Measurements from ENCODE around the gene STRIP1.
"Not testable (repeated sequence)": the region's sequence is repeated elsewhere in the genome, so short reads cannot be mapped to it uniquely, and the experiment has no call there.

Gene STRIP1

DNA sequence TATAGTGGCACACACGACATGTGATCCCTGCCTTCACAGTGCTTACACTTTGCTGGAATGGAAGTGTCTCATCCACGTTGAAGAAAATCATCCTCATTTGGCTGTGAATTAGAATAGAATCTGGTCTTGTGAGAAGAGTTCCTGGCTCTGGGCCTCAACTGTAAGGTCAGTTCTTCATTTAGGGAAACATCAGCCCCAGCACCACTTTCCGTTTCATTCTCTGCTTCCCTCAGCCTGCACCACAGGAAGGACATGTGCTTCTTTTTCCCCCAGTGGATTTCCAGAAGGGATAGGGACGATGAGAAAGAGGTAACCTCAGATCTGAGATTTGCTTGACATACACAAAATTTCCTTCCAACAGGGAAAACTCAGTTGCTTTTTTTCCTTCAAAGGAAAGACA, 39.7 kb downstream of the STRIP1 start:
- Histone ChIP-seq H3F3A (ENCODE audit: low read depth) (no peaks in the 10 kb centered on the region), H3K9ac (ENCODE audit: low read depth, low read length, poor library complexity, severe bottlenecking) (no peak overlapping the region), H2AFZ (ENCODE audit: low read length) (no peak overlapping the region), H3K4me2 (ENCODE audit: low read depth, low read length, poor library complexity, severe bottlenecking) (no peak overlapping the region), H3K9me3 (ENCODE audit: insufficient read depth, low read depth, low read length) (no peaks in the 10 kb centered on the region), H3K27me3 (ENCODE audit: insufficient read depth, low read length, poor library complexity, severe bottlenecking) (no peaks in the 10 kb centered on the region), H3K9me2 (replicated peaks; ENCODE audit: low read depth, low read length) (no peaks in the 10 kb centered on the region), H3K36me3 (ENCODE audit: insufficient read depth, low read length) (no peaks in the 10 kb centered on the region), H4K20me1 (ENCODE audit: insufficient read depth, low read length, poor library complexity, severe bottlenecking) (no peaks in the 10 kb centered on the region), H3K4me3 (ENCODE audit: low read length, poor library complexity, severe bottlenecking) (no peak overlapping the region), H3K79me2 (ENCODE audit: insufficient read depth, low read length) (no peaks in the 10 kb centered on the region), H3K4me1 (ENCODE audit: insufficient read depth, low read length, poor library complexity, severe bottlenecking) (no peaks in the 10 kb centered on the region)
- TF ChIP-seq EZH2phosphoT487 (IDR thresholded peaks at IDR 0.05; ENCODE audit: borderline replicate concordance) = no peak
- TF ChIP-seq, protein P1, sequence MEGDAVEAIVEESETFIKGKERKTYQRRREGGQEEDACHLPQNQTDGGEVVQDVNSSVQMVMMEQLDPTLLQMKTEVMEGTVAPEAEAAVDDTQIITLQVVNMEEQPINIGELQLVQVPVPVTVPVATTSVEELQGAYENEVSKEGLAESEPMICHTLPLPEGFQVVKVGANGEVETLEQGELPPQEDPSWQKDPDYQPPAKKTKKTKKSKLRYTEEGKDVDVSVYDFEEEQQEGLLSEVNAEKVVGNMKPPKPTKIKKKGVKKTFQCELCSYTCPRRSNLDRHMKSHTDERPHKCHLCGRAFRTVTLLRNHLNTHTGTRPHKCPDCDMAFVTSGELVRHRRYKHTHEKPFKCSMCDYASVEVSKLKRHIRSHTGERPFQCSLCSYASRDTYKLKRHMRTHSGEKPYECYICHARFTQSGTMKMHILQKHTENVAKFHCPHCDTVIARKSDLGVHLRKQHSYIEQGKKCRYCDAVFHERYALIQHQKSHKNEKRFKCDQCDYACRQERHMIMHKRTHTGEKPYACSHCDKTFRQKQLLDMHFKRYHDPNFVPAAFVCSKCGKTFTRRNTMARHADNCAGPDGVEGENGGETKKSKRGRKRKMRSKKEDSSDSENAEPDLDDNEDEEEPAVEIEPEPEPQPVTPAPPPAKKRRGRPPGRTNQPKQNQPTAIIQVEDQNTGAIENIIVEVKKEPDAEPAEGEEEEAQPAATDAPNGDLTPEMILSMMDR (conservative IDR thresholded peaks at IDR 0.05; ENCODE audit: low read length) = no peak

DNA sequence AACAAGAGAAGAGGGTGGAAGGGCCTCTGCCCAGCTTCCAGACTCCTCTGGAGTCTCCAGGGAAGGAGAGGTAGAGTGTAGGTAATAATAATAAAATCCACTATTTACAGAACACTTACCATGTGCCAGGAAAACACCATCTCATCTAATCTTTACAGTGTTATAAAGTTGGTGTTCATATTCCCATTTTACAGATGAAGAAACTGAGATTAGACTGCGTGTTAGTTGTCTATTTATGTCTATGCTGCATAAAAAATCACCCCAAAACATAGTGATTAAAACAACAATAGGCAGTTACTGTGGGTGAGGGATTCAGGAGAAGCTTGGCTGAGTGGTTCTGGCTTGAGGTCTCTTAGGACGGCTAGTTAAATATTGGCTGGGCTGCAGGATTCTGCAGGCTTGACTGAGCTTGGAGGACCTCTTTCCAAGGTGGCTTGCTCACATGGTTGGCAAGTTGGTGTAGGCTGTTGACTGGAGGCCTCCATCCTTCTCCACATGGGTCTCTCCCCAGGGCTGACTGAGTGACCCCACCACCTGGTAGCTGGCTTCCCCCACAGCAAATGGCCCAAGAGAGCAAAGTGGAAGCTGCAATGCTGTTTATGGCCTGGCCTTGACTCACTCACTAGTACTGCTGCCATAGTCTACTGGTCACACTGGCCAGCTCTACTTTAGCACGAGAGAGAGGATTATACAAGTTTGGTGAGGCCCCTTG, 42.5 kb downstream of the STRIP1 start:
- H3K4me2 ChIP-seq (ENCODE audit: low read depth, low read length, poor library complexity, severe bottlenecking) = no peak overlapping the region
- no peaks in the 10 kb centered on the region for H3K9me2 ChIP-seq (replicated peaks; ENCODE audit: low read depth, low read length)
- H3K79me2 ChIP-seq (ENCODE audit: insufficient read depth, low read length) = no peaks in the 10 kb centered on the region
- H3F3A ChIP-seq (ENCODE audit: low read depth) = no peaks in the 10 kb centered on the region
- no peaks in the 10 kb centered on the region for H3K27me3 ChIP-seq (ENCODE audit: insufficient read depth, low read length, poor library complexity, severe bottlenecking)
- H3K9me3 ChIP-seq (ENCODE audit: insufficient read depth, low read depth, low read length) = no peaks in the 10 kb centered on the region
- no peak for TF ChIP-seq EZH2phosphoT487 (IDR thresholded peaks at IDR 0.05; ENCODE audit: borderline replicate concordance)
- TF ChIP-seq, protein P1 (conservative IDR thresholded peaks at IDR 0.05; ENCODE audit: low read length) = no peak
- no peaks in the 10 kb centered on the region for H4K20me1 ChIP-seq (ENCODE audit: insufficient read depth, low read length, poor library complexity, severe bottlenecking)
- no peak overlapping the region for H3K9ac ChIP-seq (ENCODE audit: low read depth, low read length, poor library complexity, severe bottlenecking)
- H3K36me3 ChIP-seq (ENCODE audit: insufficient read depth, low read length) = no peaks in the 10 kb centered on the region
- H2AFZ ChIP-seq (ENCODE audit: low read length) = no peak overlapping the region
- no peak overlapping the region for H3K4me3 ChIP-seq (ENCODE audit: low read length, poor library complexity, severe bottlenecking)
- no peaks in the 10 kb centered on the region for H3K4me1 ChIP-seq (ENCODE audit: insufficient read depth, low read length, poor library complexity, severe bottlenecking)

DNA sequence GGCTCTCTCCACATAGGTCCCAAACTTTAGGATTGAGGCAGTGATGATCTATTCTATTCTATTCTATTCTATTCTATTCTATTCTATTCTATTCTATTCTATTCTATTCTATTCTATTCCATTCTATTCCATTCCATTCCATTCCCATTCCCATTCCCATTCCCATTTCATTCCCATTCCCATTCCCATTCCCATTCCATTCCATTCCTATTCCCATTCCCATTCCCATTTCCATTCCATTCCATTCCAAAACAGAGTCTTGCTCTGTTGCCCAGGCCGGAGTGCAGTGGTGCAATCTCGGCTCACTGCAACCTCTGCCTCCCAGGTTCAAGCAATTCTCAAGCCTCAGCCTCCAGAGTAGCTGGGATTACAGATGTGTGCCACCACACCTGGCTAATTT, 45.6 kb downstream of the STRIP1 start:
- not testable (repeated sequence) for H3K4me2 ChIP-seq (ENCODE audit: low read depth, low read length, poor library complexity, severe bottlenecking); H4K20me1 ChIP-seq (ENCODE audit: insufficient read depth, low read length, poor library complexity, severe bottlenecking); H2AFZ ChIP-seq (ENCODE audit: low read length); H3K36me3 ChIP-seq (ENCODE audit: insufficient read depth, low read length); H3F3A ChIP-seq (ENCODE audit: low read depth); H3K9me2 ChIP-seq (replicated peaks; ENCODE audit: low read depth, low read length); H3K4me1 ChIP-seq (ENCODE audit: insufficient read depth, low read length, poor library complexity, severe bottlenecking); H3K9ac ChIP-seq (ENCODE audit: low read depth, low read length, poor library complexity, severe bottlenecking); H3K79me2 ChIP-seq (ENCODE audit: insufficient read depth, low read length); H3K4me3 ChIP-seq (ENCODE audit: low read length, poor library complexity, severe bottlenecking); H3K9me3 ChIP-seq (ENCODE audit: insufficient read depth, low read depth, low read length)
- peaks cover 19% of the 10 kb centered on the region for H3K27me3 ChIP-seq (ENCODE audit: insufficient read depth, low read length, poor library complexity, severe bottlenecking)

DNA sequence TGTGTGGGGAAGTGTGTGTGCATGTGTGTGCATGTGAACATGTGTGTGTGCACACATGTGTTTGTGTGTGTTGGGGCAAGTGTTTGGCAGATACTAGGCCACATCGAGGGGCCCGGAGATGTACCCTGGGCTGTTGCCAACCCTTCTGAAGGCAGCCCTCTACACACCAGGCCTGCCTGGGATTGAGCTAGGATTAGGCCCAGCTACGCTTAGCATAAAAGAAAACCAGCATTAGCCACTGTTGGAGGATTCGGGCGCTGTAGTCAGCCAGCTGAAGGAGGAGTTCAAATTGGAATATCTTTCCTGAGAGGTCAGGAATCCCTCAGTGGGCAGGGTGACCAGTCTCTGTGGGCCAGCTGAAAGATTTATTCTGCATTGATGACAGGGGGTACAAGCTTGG, 46.6 kb downstream of the STRIP1 start:
- TF ChIP-seq EZH2phosphoT487 (IDR thresholded peaks at IDR 0.05; ENCODE audit: borderline replicate concordance) = no peak
- TF ChIP-seq, protein P1 (conservative IDR thresholded peaks at IDR 0.05; ENCODE audit: low read length) = no peak
- H3K9ac ChIP-seq (ENCODE audit: low read depth, low read length, poor library complexity, severe bottlenecking) = no peak overlapping the region
- no peak overlapping the region for H3K4me2 ChIP-seq (ENCODE audit: low read depth, low read length, poor library complexity, severe bottlenecking)
- H3K4me3 ChIP-seq (ENCODE audit: low read length, poor library complexity, severe bottlenecking) = no peak overlapping the region
- H3K36me3 ChIP-seq (ENCODE audit: insufficient read depth, low read length) = no peaks in the 10 kb centered on the region
- no peaks in the 10 kb centered on the region for H3K79me2 ChIP-seq (ENCODE audit: insufficient read depth, low read length)
- no peak overlapping the region for H2AFZ ChIP-seq (ENCODE audit: low read length)
- no peaks in the 10 kb centered on the region for H3K9me2 ChIP-seq (replicated peaks; ENCODE audit: low read depth, low read length)
- H3K9me3 ChIP-seq (ENCODE audit: insufficient read depth, low read depth, low read length) = no peaks in the 10 kb centered on the region
- peaks cover 8% of the 10 kb centered on the region for H3K4me1 ChIP-seq (ENCODE audit: insufficient read depth, low read length, poor library complexity, severe bottlenecking)
- peaks cover 26% of the 10 kb centered on the region for H3K27me3 ChIP-seq (ENCODE audit: insufficient read depth, low read length, poor library complexity, severe bottlenecking)
- H3F3A ChIP-seq (ENCODE audit: low read depth) = no peaks in the 10 kb centered on the region
- H4K20me1 ChIP-seq (ENCODE audit: insufficient read depth, low read length, poor library complexity, severe bottlenecking) = no peaks in the 10 kb centered on the region
